H9 (cell line): ENCODE results near the gene TREM2. TPM values are rescaled to one million over a fixed set of nuclear protein-coding genes. Genes with fewer than 3 reads are reported as not detected.

ENCODE experiments used
- DNase-seq: peaks from one replicate; pipeline ENCODE4 v3.0.0-alpha.2; 2017
- H2AFZ ChIP-seq: one replicate; pipeline ENCODE4 v1.6.1; 2013; ENCODE audit warnings: mild to moderate bottlenecking, low read length, control low read depth, moderate library complexity
- H2AK5ac ChIP-seq: 2 replicates; pipeline ENCODE4 v1.6.1; 2013; ENCODE audit warnings: low read length, control low read depth, mixed read lengths; ENCODE audit not compliant: insufficient read length
- H2BK120ac ChIP-seq: one replicate; pipeline ENCODE4 v1.6.1; 2013; ENCODE audit warnings: low read depth, mild to moderate bottlenecking, low read length, control low read depth, inconsistent platforms; ENCODE audit not compliant: poor library complexity, severe bottlenecking
- H2BK12ac ChIP-seq: 2 replicates; pipeline ENCODE4 v1.6.1; 2013; ENCODE audit warnings: low read length, control low read depth, mixed read lengths, low read depth; ENCODE audit not compliant: insufficient read length
- H2BK15ac ChIP-seq: 2 replicates; pipeline ENCODE4 v1.6.1; 2013; ENCODE audit warnings: low read depth, low read length, control low read depth
- H2BK20ac ChIP-seq: one replicate; pipeline ENCODE4 v1.6.1; 2013; ENCODE audit warnings: low read depth, mild to moderate bottlenecking, low read length, control low read depth, inconsistent platforms; ENCODE audit not compliant: poor library complexity, severe bottlenecking
- H2BK5ac ChIP-seq: 2 replicates; pipeline ENCODE4 v1.6.1; 2013; ENCODE audit warnings: low read length, control low read depth, mixed read lengths; ENCODE audit not compliant: insufficient read length
- H3K14ac ChIP-seq: 2 replicates; pipeline ENCODE4 v1.6.1; 2013; ENCODE audit warnings: low read length, control low read depth; ENCODE audit not compliant: insufficient read depth
- H3K18ac ChIP-seq: 2 replicates; pipeline ENCODE4 v1.6.1; 2013; ENCODE audit warnings: low read depth, mild to moderate bottlenecking, mixed read lengths, low read length, control low read depth; ENCODE audit not compliant: insufficient read length
- H3K23ac ChIP-seq: 2 replicates; pipeline ENCODE4 v1.6.1; 2013; ENCODE audit warnings: low read length, control low read depth, mixed read lengths, low read depth; ENCODE audit not compliant: insufficient read length
- H3K23me2 ChIP-seq: 2 replicates; pipeline ENCODE4 v1.6.1; 2013; ENCODE audit warnings: low read depth, mild to moderate bottlenecking, mixed read lengths, low read length, control low read depth; ENCODE audit not compliant: insufficient read length, poor library complexity, severe bottlenecking
- H3K27ac ChIP-seq: 2 replicates; pipeline ENCODE4 v1.5.1; 2013; ENCODE audit warnings: low read length, control low read depth, mixed read lengths, low read depth; ENCODE audit not compliant: insufficient read length
- H3K27me3 ChIP-seq: 2 replicates; pipeline ENCODE4 v1.6.1; 2013; ENCODE audit warnings: low read length, control low read depth, inconsistent platforms; ENCODE audit not compliant: insufficient read depth
- H3K4ac ChIP-seq: 2 replicates; pipeline ENCODE4 v1.6.1; 2013; ENCODE audit warnings: low read depth, mild to moderate bottlenecking, control low read depth, inconsistent platforms, low read length, moderate library complexity
- H3K4me1 ChIP-seq: 2 replicates; pipeline ENCODE4 v1.6.1; 2013; ENCODE audit warnings: low read length, control low read depth, inconsistent platforms; ENCODE audit not compliant: insufficient read depth
- H3K4me2 ChIP-seq: 2 replicates; pipeline ENCODE4 v1.6.1; 2013; ENCODE audit warnings: low read length, control low read depth, mixed read lengths; ENCODE audit not compliant: insufficient read length, insufficient read depth
- H3K56ac ChIP-seq: 2 replicates; pipeline ENCODE4 v1.6.1; 2013; ENCODE audit warnings: low read depth, mild to moderate bottlenecking, mixed read lengths, low read length, control low read depth; ENCODE audit not compliant: insufficient read length
- H3K79me1 ChIP-seq: 2 replicates; pipeline ENCODE4 v1.6.1; 2013; ENCODE audit warnings: low read depth, mild to moderate bottlenecking, moderate library complexity, low read length, control low read depth, inconsistent platforms; ENCODE audit not compliant: insufficient read depth, poor library complexity, severe bottlenecking
- H3K79me2 ChIP-seq: 2 replicates; pipeline ENCODE4 v1.6.1; 2013; ENCODE audit warnings: low read length, control low read depth, inconsistent platforms; ENCODE audit not compliant: insufficient read depth
- H3K9ac ChIP-seq: 2 replicates; pipeline ENCODE4 v1.6.1; 2013; ENCODE audit warnings: low read length, control low read depth, mixed read lengths; ENCODE audit not compliant: insufficient read length; ENCODE audit errors: extremely low read depth
- H3K9me3 ChIP-seq: one replicate; pipeline ENCODE4 v1.6.1; 2013; ENCODE audit warnings: low read depth, low read length, inconsistent platforms; ENCODE audit not compliant: control insufficient read depth
- H3T11ph ChIP-seq: one replicate; pipeline ENCODE4 v1.6.1; 2013; ENCODE audit warnings: mild to moderate bottlenecking, low read length, control low read depth, inconsistent platforms
- H4K20me1 ChIP-seq: one replicate; pipeline ENCODE4 v1.6.1; 2013; ENCODE audit not compliant: control insufficient read depth, insufficient read length, insufficient read depth
- H4K5ac ChIP-seq: 2 replicates; pipeline ENCODE4 v1.6.1; 2013; ENCODE audit warnings: low read depth, mild to moderate bottlenecking, mixed read lengths, low read length, control low read depth; ENCODE audit not compliant: insufficient read length
- H4K8ac ChIP-seq: replicated peaks from 2 replicates; pipeline ENCODE4 v1.6.1; 2013; ENCODE audit warnings: low read length, control low read depth, mixed read lengths, low read depth; ENCODE audit not compliant: insufficient read length
- H4K91ac ChIP-seq: 2 replicates; pipeline ENCODE4 v1.6.1; 2013; ENCODE audit warnings: low read depth, mild to moderate bottlenecking, moderate library complexity, mixed read lengths, low read length, control low read depth; ENCODE audit not compliant: insufficient read length
- H3K27ac Mint-ChIP-seq, 3 experiments: 2 replicates in 2 of 3; 3 replicates in 1 of 3; pipeline ENCODE4 v1.8.0; 2020 to 2021; ENCODE audit warnings: mixed read lengths in 3 of 3, mild to moderate bottlenecking in 1 of 3, moderate library complexity in 1 of 3
- H3K27me3 Mint-ChIP-seq: 2 replicates; pipeline ENCODE4 v1.8.0; 2021; ENCODE audit warnings: low read depth, mild to moderate bottlenecking, moderate library complexity, mixed read lengths
- H3K36me3 Mint-ChIP-seq, 3 experiments: 2 replicates in 2 of 3; 3 replicates in 1 of 3; pipeline ENCODE4 v1.8.0; 2020 to 2021; ENCODE audit warnings: low read depth in 3 of 3, mixed read lengths in 3 of 3; ENCODE audit not compliant: insufficient read depth in 1 of 3
- H3K4me1 Mint-ChIP-seq, 2 experiments: 2 replicates each; pipeline ENCODE4 v1.8.0; 2020; ENCODE audit warnings: mixed read lengths in 2 of 2
- H3K4me3 Mint-ChIP-seq, 2 experiments: 2 replicates in 1 of 2; 3 replicates in 1 of 2; pipeline ENCODE4 v1.8.0; 2020 to 2021; ENCODE audit warnings: mild to moderate bottlenecking in 2 of 2, mixed read lengths in 2 of 2, moderate library complexity in 1 of 2
- H3K9me3 Mint-ChIP-seq, 2 experiments: 2 replicates in 1 of 2; 3 replicates in 1 of 2; pipeline ENCODE4 v1.8.0; 2020; ENCODE audit warnings: mild to moderate bottlenecking in 2 of 2, mixed read lengths in 2 of 2, moderate library complexity in 1 of 2
- CTCF ChIP-seq: fragments of 200-600 bp; sonication (generic); conservative IDR thresholded peaks from 3 replicates; pipeline ENCODE4 v1.8.0; 2021; ENCODE audit warnings: antibody characterized with exemption, mild to moderate bottlenecking
- WGBS: extraction: QIAGEN DNeasy Blood & Tissue Kit; methylation state at CpG from one replicate; pipeline ENCODE4 v1.1.7; 2013; ENCODE audit warnings: missing lambda C conversion rate, low lambda C conversion rate, mixed read lengths; ENCODE audit not compliant: insufficient read length; ENCODE audit errors: extremely low coverage; 5-methylcytosine and 5-hydroxymethylcytosine counted together
- total RNA-seq: library from RNA; stranded (reverse); gene quantifications from 2 replicates; pipeline ENCODE4 v1.2.1, GENCODE V29; 2021

Gene TREM2
- total RNA-seq, 1 experiment from 2014 or later = 0.31 TPM

GRCh38 chr6:41120058-41120457, 42.9 kb downstream of the TREM2 start:
- H3K9me3 Mint-ChIP-seq = no peaks in the 10 kb centered on the region
- Histone ChIP-seq H2BK20ac (no peak overlapping the region), H2BK5ac (no peak overlapping the region), H3K79me2 (no peaks in the 10 kb centered on the region), H4K8ac (no peak overlapping the region), H3K27me3 (no peaks in the 10 kb centered on the region), H3K56ac (no peak overlapping the region), H2BK12ac (no peak overlapping the region), H3K4ac (no peak overlapping the region), H3K27ac (no peak overlapping the region), H3K9ac (no peak overlapping the region), H3K23ac (no peak overlapping the region), H3K4me2 (no peak overlapping the region), H2BK120ac (no peak overlapping the region), H3K9me3 (no peaks in the 10 kb centered on the region), H3K4me1 (no peaks in the 10 kb centered on the region), H4K20me1 (no peaks in the 10 kb centered on the region), H3K14ac (no peak overlapping the region), H2AFZ (no peak overlapping the region), H3K79me1 (no peaks in the 10 kb centered on the region), H3K23me2 (no peaks in the 10 kb centered on the region), H2AK5ac (no peak overlapping the region), H3K18ac (no peak overlapping the region), H3T11ph (no peak overlapping the region), H2BK15ac (no peak overlapping the region), H4K91ac (no peak overlapping the region), H4K5ac (no peak overlapping the region)
- DNase-seq = no peak
- H3K27ac Mint-ChIP-seq = no peak overlapping the region; a peak in 1 of 7 replicates
- no CpG with 5 or more reads among the region's 1 CpG for WGBS
- TF ChIP-seq CTCF = no peak
- no peaks in the 10 kb centered on the region for H3K4me1 Mint-ChIP-seq
- H3K27me3 Mint-ChIP-seq = no peaks in the 10 kb centered on the region
- H3K36me3 Mint-ChIP-seq = peaks cover 0 to 10% (median 4%) of the 10 kb centered on the region in 3 experiments; a peak in 4 of 7 replicates
- no peak overlapping the region for H3K4me3 Mint-ChIP-seq
